ENCODE data around the gene MPG.

DNA sequence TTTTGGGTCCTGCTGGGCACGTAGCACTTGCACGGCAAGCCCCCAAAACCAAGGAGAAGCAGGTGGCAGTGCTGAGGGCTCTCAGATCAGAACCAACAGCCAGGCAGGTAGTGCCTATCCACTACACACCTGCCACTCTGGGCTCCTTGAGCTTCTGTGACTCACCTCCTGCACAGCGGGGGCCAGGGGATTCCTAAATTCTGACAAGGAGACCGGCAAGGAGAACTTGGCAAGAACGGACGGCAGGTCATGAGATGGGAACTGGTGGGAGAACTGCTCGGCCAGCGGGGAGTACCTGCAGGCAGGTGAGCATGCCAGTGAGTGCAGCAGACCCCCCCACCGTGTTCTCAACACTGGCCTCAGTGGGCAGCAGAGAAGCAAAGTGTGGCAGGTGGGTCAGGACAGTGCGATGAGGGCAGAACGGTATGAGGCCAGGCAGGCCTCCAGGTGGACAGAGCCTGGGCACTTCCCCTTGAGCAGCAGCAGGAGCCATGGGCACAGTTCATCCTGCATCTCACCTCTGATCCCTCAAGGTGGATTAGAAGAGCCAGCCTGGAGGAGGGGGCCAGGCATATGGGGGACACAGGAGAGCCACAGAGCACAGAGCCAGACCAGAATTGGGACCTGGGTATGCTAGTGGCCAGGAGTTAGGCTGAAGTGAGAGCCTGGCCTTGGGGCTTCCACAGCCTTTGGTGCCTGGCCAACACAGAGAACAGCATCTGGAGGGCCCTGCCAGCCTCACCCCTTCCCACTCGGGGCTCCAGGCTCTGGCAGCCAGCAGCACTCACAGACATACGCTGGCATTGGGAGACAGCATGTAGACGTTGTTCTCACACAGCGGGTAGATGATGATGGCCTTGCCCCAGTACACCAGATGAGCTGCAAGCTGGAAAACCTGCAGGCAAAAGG, 14.7 kb downstream of the MPG start:
- no peak for TF ChIP-seq POLR2A (IDR thresholded peaks at IDR 0.05; ENCODE audit: low read length)
- no peak for TF ChIP-seq GATA1 (IDR thresholded peaks at IDR 0.05; ENCODE audit: low read depth, low read length)

Measured in erythroblast (primary cell).